ENCODE results near the gene OR2K2. TPM values are rescaled to one million over a fixed set of nuclear protein-coding genes. Genes with fewer than 3 reads are reported as not detected.
"Not testable (repeated sequence)": the region's sequence is repeated elsewhere in the genome, so short reads cannot be mapped to it uniquely, and the experiment has no call there.

The OR2K2 gene
- total RNA-seq: not detected

GRCh38 chr9:111330124-111330523 is at the start of gene OR2K2:
Gene OR2K2 (minus strand): TSS chr9:111330224. CDS start chr9:111328433, 1,791 bp downstream.
- H3K4me3 Mint-ChIP-seq: no peak within 1 kb of the TSS
- H3K27ac Mint-ChIP-seq: no peak within 1 kb of the TSS
- no peaks in the 10 kb centered on the region for H3K9me3 Mint-ChIP-seq
- H3K4me1 Mint-ChIP-seq (ENCODE audit: low read depth): peaks cover 3% of the 10 kb centered on the region
- no peak for DNase-seq
- intact Hi-C loops (cut with micrococcal nuclease): no loop called here
- H3K36me3 Mint-ChIP-seq (ENCODE audit: low read depth): no peaks in the 10 kb centered on the region
- CTCF ChIA-PET: no interaction called here
- H3K27me3 Mint-ChIP-seq (ENCODE audit: low read depth): peaks cover 6% of the 10 kb centered on the region

GRCh38 chr9:111375817-111376564 is 46.0 kb upstream of the OR2K2 start:
- CTCF ChIA-PET: no interaction called here
- no peaks in the 10 kb centered on the region for H3K4me1 Mint-ChIP-seq (ENCODE audit: low read depth)
- intact Hi-C loops (cut with micrococcal nuclease): no loop called here
- H3K9me3 Mint-ChIP-seq: no peaks in the 10 kb centered on the region
- peaks cover 67% of the 10 kb centered on the region for H3K36me3 Mint-ChIP-seq (ENCODE audit: low read depth)
- H3K27ac Mint-ChIP-seq: no peak overlapping the region
- no peaks in the 10 kb centered on the region for H3K27me3 Mint-ChIP-seq (ENCODE audit: low read depth)
- no peak overlapping the region for H3K4me3 Mint-ChIP-seq
- no peak for DNase-seq

GRCh38 chr9:111375062-111375461 is 45.0 kb upstream of the OR2K2 start:
- DNase-seq: no peak
- H3K4me1 Mint-ChIP-seq (ENCODE audit: low read depth): no peaks in the 10 kb centered on the region
- CTCF ChIA-PET: no interaction called here
- peaks cover 71% of the 10 kb centered on the region for H3K36me3 Mint-ChIP-seq (ENCODE audit: low read depth)
- intact Hi-C loops (cut with micrococcal nuclease): no loop called here
- H3K4me3 Mint-ChIP-seq: no peak overlapping the region
- no peaks in the 10 kb centered on the region for H3K27me3 Mint-ChIP-seq (ENCODE audit: low read depth)
- H3K9me3 Mint-ChIP-seq: no peaks in the 10 kb centered on the region
- H3K27ac Mint-ChIP-seq: no peak overlapping the region

GRCh38 chr9:111372297-111372696 is 42.3 kb upstream of the OR2K2 start:
- intact Hi-C loops (cut with micrococcal nuclease): no loop called here
- Mint-ChIP-seq H3K27ac (no peak overlapping the region), H3K9me3 (no peaks in the 10 kb centered on the region), H3K4me1 (ENCODE audit: low read depth) (no peaks in the 10 kb centered on the region), H3K36me3 (ENCODE audit: low read depth) (peaks cover 77% of the 10 kb centered on the region), H3K27me3 (ENCODE audit: low read depth) (no peaks in the 10 kb centered on the region), H3K4me3 (no peak overlapping the region)
- DNase-seq: no peak
- CTCF ChIA-PET: no interaction called here

GRCh38 chr9:111366978-111367377 is 37.0 kb upstream of the OR2K2 start:
- CTCF ChIA-PET: no interaction called here
- Mint-ChIP-seq H3K4me1 (ENCODE audit: low read depth) (no peaks in the 10 kb centered on the region), H3K9me3 (no peaks in the 10 kb centered on the region), H3K27me3 (ENCODE audit: low read depth) (no peaks in the 10 kb centered on the region), H3K36me3 (ENCODE audit: low read depth) (peaks cover 67% of the 10 kb centered on the region), H3K4me3 (no peak overlapping the region), H3K27ac (no peak overlapping the region)
- DNase-seq: no peak
- intact Hi-C loops (cut with micrococcal nuclease): no loop called here

- Mint-ChIP-seq H3K4me1 (ENCODE audit: low read depth) (no peaks in the 10 kb centered on the region), H3K27me3 (ENCODE audit: low read depth) (no peaks in the 10 kb centered on the region), H3K27ac (no peak overlapping the region), H3K36me3 (ENCODE audit: low read depth) (peaks cover 38% of the 10 kb centered on the region), H3K4me3 (no peak overlapping the region), H3K9me3 (no peaks in the 10 kb centered on the region)
- CTCF ChIA-PET: no interaction called here
- DNase-seq: no peak
- intact Hi-C loops (cut with micrococcal nuclease): no loop called here
Observed at GRCh38 chr9:111362526-111362925, 32.5 kb upstream of the OR2K2 start.

- Mint-ChIP-seq H3K4me3 (no peak overlapping the region), H3K36me3 (ENCODE audit: low read depth) (peaks cover 30% of the 10 kb centered on the region), H3K4me1 (ENCODE audit: low read depth) (peaks cover 7% of the 10 kb centered on the region), H3K27me3 (ENCODE audit: low read depth) (no peaks in the 10 kb centered on the region), H3K9me3 (no peaks in the 10 kb centered on the region), H3K27ac (no peak overlapping the region)
- DNase-seq: no peak
- CTCF ChIA-PET: no interaction called here
- intact Hi-C loops (cut with micrococcal nuclease): no loop called here
Observed at GRCh38 chr9:111360881-111361280, 30.9 kb upstream of the OR2K2 start.

GRCh38 chr9:111356481-111357244 is 26.6 kb upstream of the OR2K2 start:
- H3K4me3 Mint-ChIP-seq: no peak overlapping the region
- intact Hi-C loops (cut with micrococcal nuclease): no loop called here
- no peaks in the 10 kb centered on the region for H3K27me3 Mint-ChIP-seq (ENCODE audit: low read depth)
- no peaks in the 10 kb centered on the region for H3K9me3 Mint-ChIP-seq
- CTCF ChIA-PET: no interaction called here
- no peak for DNase-seq
- peaks cover 1% of the 10 kb centered on the region for H3K36me3 Mint-ChIP-seq (ENCODE audit: low read depth)
- peaks cover 7% of the 10 kb centered on the region for H3K4me1 Mint-ChIP-seq (ENCODE audit: low read depth)
- H3K27ac Mint-ChIP-seq: no peak overlapping the region

- intact Hi-C loops (cut with micrococcal nuclease): no loop called here
Observed at GRCh38 chr9:111352545-111352944, 22.5 kb upstream of the OR2K2 start.

GRCh38 chr9:111350556-111350955 is 20.5 kb upstream of the OR2K2 start:
- H3K36me3 Mint-ChIP-seq (ENCODE audit: low read depth): no peaks in the 10 kb centered on the region
- H3K4me1 Mint-ChIP-seq (ENCODE audit: low read depth): no peaks in the 10 kb centered on the region
- no peak for DNase-seq

More at GRCh38 chr9:111352545-111352944, 22.5 kb upstream of the OR2K2 start:
- peaks cover 7% of the 10 kb centered on the region for H3K4me1 Mint-ChIP-seq (ENCODE audit: low read depth)
- no peaks in the 10 kb centered on the region for H3K9me3 Mint-ChIP-seq
- H3K36me3 Mint-ChIP-seq (ENCODE audit: low read depth): no peaks in the 10 kb centered on the region
- CTCF ChIA-PET: no interaction called here
- H3K4me3 Mint-ChIP-seq: no peak overlapping the region
- no peak overlapping the region for H3K27ac Mint-ChIP-seq
- peaks cover 5% of the 10 kb centered on the region for H3K27me3 Mint-ChIP-seq (ENCODE audit: low read depth)
- DNase-seq: no peak

GRCh38 chr9:111349766-111350165 is 19.7 kb upstream of the OR2K2 start:
- Mint-ChIP-seq H3K27me3 (ENCODE audit: low read depth) (peaks cover 11% of the 10 kb centered on the region), H3K4me1 (ENCODE audit: low read depth) (no peaks in the 10 kb centered on the region), H3K9me3 (no peaks in the 10 kb centered on the region), H3K36me3 (ENCODE audit: low read depth) (no peaks in the 10 kb centered on the region), H3K27ac (no peak overlapping the region), H3K4me3 (no peak overlapping the region)
- CTCF ChIA-PET: no interaction called here
- intact Hi-C loops (cut with micrococcal nuclease): no loop called here
- DNase-seq: no peak

More at GRCh38 chr9:111350556-111350955, 20.5 kb upstream of the OR2K2 start:
- intact Hi-C loops (cut with micrococcal nuclease): no loop called here
- H3K27ac Mint-ChIP-seq: no peak overlapping the region
- peaks cover 11% of the 10 kb centered on the region for H3K27me3 Mint-ChIP-seq (ENCODE audit: low read depth)
- CTCF ChIA-PET: no interaction called here
- H3K9me3 Mint-ChIP-seq: no peaks in the 10 kb centered on the region
- H3K4me3 Mint-ChIP-seq: no peak overlapping the region

- no peaks in the 10 kb centered on the region for H3K4me1 Mint-ChIP-seq (ENCODE audit: low read depth)
- no peak overlapping the region for H3K27ac Mint-ChIP-seq
- no peak overlapping the region for H3K4me3 Mint-ChIP-seq
- peaks cover 11% of the 10 kb centered on the region for H3K27me3 Mint-ChIP-seq (ENCODE audit: low read depth)
- H3K9me3 Mint-ChIP-seq: no peaks in the 10 kb centered on the region
- no peak for DNase-seq
- CTCF ChIA-PET: no interaction called here
- H3K36me3 Mint-ChIP-seq (ENCODE audit: low read depth): no peaks in the 10 kb centered on the region
- intact Hi-C loops (cut with micrococcal nuclease): no loop called here
Observed at GRCh38 chr9:111348821-111349271, 18.8 kb upstream of the OR2K2 start.

- CTCF ChIA-PET; H3K27me3 Mint-ChIP-seq (ENCODE audit: low read depth); intact Hi-C loops (cut with micrococcal nuclease); H3K4me1 Mint-ChIP-seq (ENCODE audit: low read depth); H3K4me3 Mint-ChIP-seq; H3K36me3 Mint-ChIP-seq (ENCODE audit: low read depth); H3K27ac Mint-ChIP-seq; H3K9me3 Mint-ChIP-seq: not testable (repeated sequence)
- DNase-seq: peak; percentile 10
Observed at GRCh38 chr9:111334318-111334863, 4.4 kb upstream of the OR2K2 start.
